ENCODE measurements around the gene MYO1G.

DNA sequence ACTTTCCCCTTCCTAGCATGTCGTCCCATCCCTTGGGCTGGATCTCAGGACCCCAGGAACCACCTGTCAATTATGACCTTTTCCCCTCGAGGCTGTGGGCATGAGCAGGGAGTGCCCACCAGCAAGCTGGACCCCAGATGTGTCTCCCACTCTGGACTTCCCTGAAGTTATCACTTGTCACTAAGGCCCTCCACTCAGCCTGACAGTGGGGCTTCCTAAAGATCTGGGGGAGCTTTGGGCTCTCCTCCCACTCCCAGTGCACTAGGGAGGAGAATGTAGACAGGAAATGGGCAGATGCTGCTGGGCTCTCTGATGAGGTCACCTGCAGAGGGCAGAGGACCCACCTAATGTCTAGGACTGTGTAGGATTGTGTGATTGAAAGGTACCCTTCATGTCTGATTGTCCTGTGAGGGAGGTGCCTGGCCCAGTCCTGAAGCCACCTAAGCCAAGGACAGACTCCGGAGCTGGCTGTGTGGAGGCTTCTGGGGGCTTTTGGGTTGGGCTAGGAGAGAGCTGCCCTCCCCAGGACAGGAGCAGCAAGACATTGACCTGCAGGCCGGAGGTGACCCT lies 18.7 kb downstream of the MYO1G start:
- TF ChIP-seq, protein P1, sequence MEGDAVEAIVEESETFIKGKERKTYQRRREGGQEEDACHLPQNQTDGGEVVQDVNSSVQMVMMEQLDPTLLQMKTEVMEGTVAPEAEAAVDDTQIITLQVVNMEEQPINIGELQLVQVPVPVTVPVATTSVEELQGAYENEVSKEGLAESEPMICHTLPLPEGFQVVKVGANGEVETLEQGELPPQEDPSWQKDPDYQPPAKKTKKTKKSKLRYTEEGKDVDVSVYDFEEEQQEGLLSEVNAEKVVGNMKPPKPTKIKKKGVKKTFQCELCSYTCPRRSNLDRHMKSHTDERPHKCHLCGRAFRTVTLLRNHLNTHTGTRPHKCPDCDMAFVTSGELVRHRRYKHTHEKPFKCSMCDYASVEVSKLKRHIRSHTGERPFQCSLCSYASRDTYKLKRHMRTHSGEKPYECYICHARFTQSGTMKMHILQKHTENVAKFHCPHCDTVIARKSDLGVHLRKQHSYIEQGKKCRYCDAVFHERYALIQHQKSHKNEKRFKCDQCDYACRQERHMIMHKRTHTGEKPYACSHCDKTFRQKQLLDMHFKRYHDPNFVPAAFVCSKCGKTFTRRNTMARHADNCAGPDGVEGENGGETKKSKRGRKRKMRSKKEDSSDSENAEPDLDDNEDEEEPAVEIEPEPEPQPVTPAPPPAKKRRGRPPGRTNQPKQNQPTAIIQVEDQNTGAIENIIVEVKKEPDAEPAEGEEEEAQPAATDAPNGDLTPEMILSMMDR (IDR thresholded peaks at IDR 0.05) = no peak
- TF ChIP-seq POLR2A (IDR thresholded peaks at IDR 0.05) = no peak

Measured in esophagus squamous epithelium (tissue), 4 donors.